HG02973 (cell line): ENCODE measurements around the gene TNFAIP3.
"Not testable (repeated sequence)": the region's sequence is repeated elsewhere in the genome, so short reads cannot be mapped to it uniquely, and the experiment has no call there.

ENCODE experiments used
- ATAC-seq: cut with Tn5 transposase; IDR thresholded peaks from one replicate; pipeline ENCODE4 v1.9.1; 2021; ENCODE audit warnings: moderate library complexity; ENCODE audit not compliant: unreplicated experiment

Gene TNFAIP3

GRCh38 chr6:137877113-137877512 is 10.1 kb downstream of the TNFAIP3 start:
- no peak for ATAC-seq

GRCh38 chr6:137877606-137878005 is 10.5 kb downstream of the TNFAIP3 start:
- ATAC-seq = no peak

GRCh38 chr6:137878029-137878428 is 11.0 kb downstream of the TNFAIP3 start:
- no peak for ATAC-seq

- ATAC-seq = no peak
Measured at GRCh38 chr6:137878486-137879285, 11.6 kb downstream of the TNFAIP3 start.

- no peak for ATAC-seq
Measured at GRCh38 chr6:137879299-137879698, 12.2 kb downstream of the TNFAIP3 start.

GRCh38 chr6:137879885-137880745 is 13.1 kb downstream of the TNFAIP3 start:
- ATAC-seq = no peak

GRCh38 chr6:137880746-137881521 is 13.9 kb downstream of the TNFAIP3 start:
- no peak for ATAC-seq

GRCh38 chr6:137881522-137881886 is 14.4 kb downstream of the TNFAIP3 start:
- ATAC-seq = no peak

- ATAC-seq = no peak
Measured at GRCh38 chr6:137882225-137882961, 15.3 kb downstream of the TNFAIP3 start.

GRCh38 chr6:137883400-137884148 is 16.5 kb downstream of the TNFAIP3 start:
- no peak for ATAC-seq

- no peak for ATAC-seq
Measured at GRCh38 chr6:137884149-137884909, 17.3 kb downstream of the TNFAIP3 start.

- not testable (repeated sequence) for ATAC-seq
Measured at GRCh38 chr6:137884910-137885229, 17.8 kb downstream of the TNFAIP3 start.

- ATAC-seq = not testable (repeated sequence)
Measured at GRCh38 chr6:137886226-137886625, 19.2 kb downstream of the TNFAIP3 start.

GRCh38 chr6:137890983-137891537 is 24.0 kb downstream of the TNFAIP3 start:
- no peak for ATAC-seq

- no peak for ATAC-seq
Measured at GRCh38 chr6:137892271-137892708, 25.2 kb downstream of the TNFAIP3 start.

- no peak for ATAC-seq
Measured at GRCh38 chr6:137893181-137893580, 26.1 kb downstream of the TNFAIP3 start.

- no peak for ATAC-seq
Measured at GRCh38 chr6:137893726-137894125, 26.7 kb downstream of the TNFAIP3 start.

GRCh38 chr6:137894378-137894777 is 27.3 kb downstream of the TNFAIP3 start:
- ATAC-seq = not testable (repeated sequence)
